Coronary artery (tissue), 2 donors: ENCODE data around the gene SLC9A8.

Source experiments
- DNase-seq: peaks from one replicate; pipeline ENCODE4 v3.0.0-alpha.2; 2017; ENCODE audit warnings: low spot score
- H3K27ac ChIP-seq, 2 donors: fragments of 200-600 bp; sonication (generic); one replicate each; pipeline ENCODE4 v1.5.1; 2016 to 2019
- H3K4me3 ChIP-seq: fragments of 200-600 bp; sonication (generic); 2 replicates; pipeline ENCODE4 v1.5.1; 2016; ENCODE audit warnings: mild to moderate bottlenecking, moderate library complexity
- TF ChIP-seq, protein P1 (sequence below): fragments of 200-600 bp; sonication (generic); IDR thresholded peaks from one replicate; pipeline ENCODE4 v1.5.1; 2019; ENCODE audit warnings: antibody characterized with exemption

SLC9A8 gene

GRCh38 chr20:49851991-49852390, 39.4 kb downstream of the SLC9A8 start:
- Histone ChIP-seq H3K27ac (peak overlapping the region; percentile 67 to 89), H3K4me3 (peak overlapping the region; percentile 20)
- TF ChIP-seq, protein P1, sequence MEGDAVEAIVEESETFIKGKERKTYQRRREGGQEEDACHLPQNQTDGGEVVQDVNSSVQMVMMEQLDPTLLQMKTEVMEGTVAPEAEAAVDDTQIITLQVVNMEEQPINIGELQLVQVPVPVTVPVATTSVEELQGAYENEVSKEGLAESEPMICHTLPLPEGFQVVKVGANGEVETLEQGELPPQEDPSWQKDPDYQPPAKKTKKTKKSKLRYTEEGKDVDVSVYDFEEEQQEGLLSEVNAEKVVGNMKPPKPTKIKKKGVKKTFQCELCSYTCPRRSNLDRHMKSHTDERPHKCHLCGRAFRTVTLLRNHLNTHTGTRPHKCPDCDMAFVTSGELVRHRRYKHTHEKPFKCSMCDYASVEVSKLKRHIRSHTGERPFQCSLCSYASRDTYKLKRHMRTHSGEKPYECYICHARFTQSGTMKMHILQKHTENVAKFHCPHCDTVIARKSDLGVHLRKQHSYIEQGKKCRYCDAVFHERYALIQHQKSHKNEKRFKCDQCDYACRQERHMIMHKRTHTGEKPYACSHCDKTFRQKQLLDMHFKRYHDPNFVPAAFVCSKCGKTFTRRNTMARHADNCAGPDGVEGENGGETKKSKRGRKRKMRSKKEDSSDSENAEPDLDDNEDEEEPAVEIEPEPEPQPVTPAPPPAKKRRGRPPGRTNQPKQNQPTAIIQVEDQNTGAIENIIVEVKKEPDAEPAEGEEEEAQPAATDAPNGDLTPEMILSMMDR = no peak
- DNase-seq = no peak

GRCh38 chr20:49852522-49853080, 40.0 kb downstream of the SLC9A8 start:
- TF ChIP-seq, protein P1 = no peak
- DNase-seq = no peak
- peak overlapping the region; percentile 67 to 89 for H3K27ac ChIP-seq
- no peak overlapping the region for H3K4me3 ChIP-seq

GRCh38 chr20:49853640-49854039, 41.0 kb downstream of the SLC9A8 start:
- DNase-seq = peak; percentile 85
- TF ChIP-seq, protein P1 = no peak
- Histone ChIP-seq H3K27ac (peak overlapping the region; percentile 67 to 89), H3K4me3 (no peak overlapping the region)

DNA sequence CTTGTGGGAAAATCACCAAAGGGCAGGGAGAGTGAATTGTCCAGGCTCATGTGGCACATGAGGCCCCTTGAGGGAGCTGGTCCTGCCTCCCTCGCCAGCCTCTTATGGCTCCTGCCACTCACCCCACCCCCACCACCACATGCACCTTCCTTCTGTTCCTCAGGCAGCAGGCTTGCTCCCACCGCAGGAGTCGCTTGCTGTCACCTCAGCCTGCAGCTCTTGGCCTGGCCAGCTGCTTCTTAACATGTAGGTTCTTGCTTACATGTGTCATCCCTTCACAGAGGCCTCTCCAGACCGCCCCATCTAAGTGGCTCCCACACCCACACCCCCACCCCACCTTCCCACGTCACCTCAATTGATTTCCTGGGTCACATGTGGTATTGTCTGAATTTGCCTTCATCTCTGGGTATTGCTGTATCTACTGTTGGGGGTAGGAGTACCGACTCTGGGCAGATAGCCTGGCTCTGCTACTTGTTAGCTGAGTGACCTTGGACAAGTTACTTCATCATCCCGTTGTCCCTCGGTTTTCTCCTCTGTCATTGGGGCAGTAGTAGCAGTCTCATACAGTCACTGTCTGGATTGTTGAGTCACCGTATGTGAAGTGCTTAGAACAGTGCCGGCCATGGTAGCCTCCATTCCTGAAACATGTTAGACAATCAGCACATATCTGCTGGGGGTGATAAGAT, 41.7 kb downstream of the SLC9A8 start:
- Histone ChIP-seq H3K27ac (peak overlapping the region; percentile 67 to 89), H3K4me3 (no peak overlapping the region)
- DNase-seq = no peak
- TF ChIP-seq, protein P1 = no peak

DNA sequence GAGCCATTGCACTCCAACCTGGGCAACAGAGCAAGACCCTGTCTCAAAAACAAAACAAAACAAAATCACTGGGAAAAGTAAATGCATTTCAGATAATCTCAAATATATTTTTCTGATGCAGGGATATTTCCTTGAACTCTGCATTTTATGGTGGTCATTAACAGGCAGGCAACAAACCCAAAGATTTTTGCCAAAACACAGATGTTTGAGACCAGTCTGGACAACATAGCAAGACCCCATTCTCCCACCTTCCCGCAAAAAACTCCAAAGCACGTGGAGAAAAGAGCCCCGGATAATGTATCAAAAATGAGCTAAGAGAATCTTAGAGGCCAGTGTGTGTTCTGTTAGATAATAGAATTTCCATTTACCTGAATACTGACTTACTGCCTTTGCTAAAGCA, 44.3 kb downstream of the SLC9A8 start:
- no peak for DNase-seq
- peak overlapping the region in 1 of 2 donors; percentile 78 for H3K27ac ChIP-seq
- no peak overlapping the region for H3K4me3 ChIP-seq
- TF ChIP-seq, protein P1 = no peak

DNA sequence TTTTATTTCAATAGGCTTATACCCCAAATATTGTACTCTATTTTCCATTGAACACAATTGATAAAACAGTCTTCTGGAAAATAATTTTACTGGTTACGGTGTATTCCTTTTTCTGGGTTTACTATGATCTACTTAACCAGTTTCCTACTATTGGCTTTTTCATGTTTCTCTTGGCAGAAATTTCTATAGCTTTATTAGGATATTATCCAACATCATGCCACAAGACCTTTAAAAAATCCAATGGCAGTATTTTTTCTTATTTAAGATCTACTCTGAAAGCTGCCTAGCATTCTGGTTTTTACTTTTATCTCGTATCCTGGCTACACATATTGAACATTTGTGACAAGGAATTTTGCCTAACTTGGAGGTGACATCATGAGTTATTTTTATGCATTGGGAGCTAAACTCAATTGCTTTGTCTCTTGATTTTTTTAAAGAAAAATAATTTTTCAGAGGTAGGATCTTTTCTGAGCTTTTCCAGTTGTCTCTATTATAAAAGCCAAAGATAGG, 45.5 kb downstream of the SLC9A8 start:
- DNase-seq = no peak
- TF ChIP-seq, protein P1 = no peak
- Histone ChIP-seq H3K27ac (peak overlapping the region; percentile 78 to 88), H3K4me3 (no peak overlapping the region)

DNA sequence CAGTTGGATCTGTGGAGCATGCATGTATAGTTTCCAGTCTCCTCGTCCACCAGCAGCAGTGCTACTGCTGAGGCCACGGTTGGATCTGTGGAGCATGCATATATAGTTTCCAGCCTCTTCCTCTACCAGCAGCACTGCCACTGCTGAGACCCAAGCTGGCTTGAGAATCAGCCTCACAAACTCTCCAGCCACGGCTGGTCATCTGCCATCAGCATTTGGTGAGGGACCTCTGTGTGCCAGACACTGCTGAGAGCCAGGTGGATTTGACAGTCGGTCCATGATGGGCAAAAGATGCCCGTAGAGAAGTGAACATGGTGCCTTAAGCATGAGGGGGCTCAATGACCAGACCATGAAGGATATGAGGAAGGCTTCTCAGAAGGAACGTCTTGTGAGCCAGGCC, 46.4 kb downstream of the SLC9A8 start:
- Histone ChIP-seq H3K4me3 (no peak overlapping the region), H3K27ac (peak overlapping the region; percentile 78 to 88)
- TF ChIP-seq, protein P1 = no peak
- DNase-seq = no peak
